Colonic mucosa (tissue), 4 donors: ENCODE data around the gene TOMM40L. TPM values are rescaled to one million over a fixed set of nuclear protein-coding genes. Genes with fewer than 3 reads are reported as not detected.

Experiments used
- DNase-seq: peaks from one replicate; pipeline ENCODE4 v3.0.0-alpha.2; 2020
- H3K27ac ChIP-seq: fragments of 200-600 bp; one replicate; pipeline ENCODE4 v1.8.0; 2021
- H3K27me3 ChIP-seq: fragments of 200-600 bp; one replicate; pipeline ENCODE4 v1.8.0; 2021
- H3K36me3 ChIP-seq: fragments of 200-600 bp; one replicate; pipeline ENCODE4 v1.8.0; 2021
- H3K4me1 ChIP-seq: fragments of 200-600 bp; one replicate; pipeline ENCODE4 v1.8.0; 2021; ENCODE audit warnings: mild to moderate bottlenecking
- H3K4me3 ChIP-seq: fragments of 200-600 bp; one replicate; pipeline ENCODE4 v1.8.0; 2021
- H3K9ac ChIP-seq, 2 donors: one replicate each; pipeline ENCODE4 v1.7.0; 2013; ENCODE audit warnings: control low read depth in 2 of 2, low read depth in 2 of 2, low read length in 2 of 2
- H3K9me3 ChIP-seq: fragments of 200-600 bp; one replicate; pipeline ENCODE4 v1.8.0; 2021
- CTCF ChIP-seq: fragments of 200-600 bp; IDR thresholded peaks from one replicate; pipeline ENCODE4 v1.8.0; 2022; ENCODE audit warnings: antibody characterized with exemption, mild to moderate bottlenecking
- intact Hi-C: fragments of 100-400 bp; cut with DNase I; formaldehyde crosslinking; loops from one replicate; pipeline ENCODE4 v1.14.1; 2022
- total RNA-seq, 2 donors: library from RNA; stranded (reverse); fragmentation: NEBNext Ultra II Directional in 1 of 2; extraction: Animal tissue kit (Norgen Biotek cat#: 25700) in 1 of 2; gene quantifications; one replicate each; pipeline ENCODE4 v1.2.1, GENCODE V29; 2021
- donor health status: healthy.
- donor health status: DM: no; HTN: no; CAD: no.
- donor health status: DM: no; HTN: no; CAD: no.

The TOMM40L gene
- total RNA-seq, 2 donors from 2014 or later: 16.6 to 23.1 TPM

GRCh38 chr1:161200992-161201835, 24.6 kb upstream of the TOMM40L start:
- Histone ChIP-seq H3K9me3 (no peaks in the 10 kb centered on the region), H3K36me3 (no peaks in the 10 kb centered on the region), H3K4me3 (peak overlapping the region; percentile 49), H3K4me1 (no peaks in the 10 kb centered on the region), H3K9ac (peak overlapping the region; percentile 70 to 96), H3K27me3 (no peaks in the 10 kb centered on the region), H3K27ac (peak overlapping the region; percentile 86)
- intact Hi-C loops: no loop called here
- TF ChIP-seq CTCF: no peak
- peak; percentile 45 for DNase-seq

- Histone ChIP-seq H3K36me3 (no peaks in the 10 kb centered on the region), H3K27ac (peak within 1 kb of the TSS; percentile 86), H3K9me3 (no peaks in the 10 kb centered on the region), H3K4me1 (no peaks in the 10 kb centered on the region), H3K4me3 (peak within 1 kb of the TSS; percentile 49), H3K9ac (peak within 1 kb of the TSS; percentile 70 to 96), H3K27me3 (no peaks in the 10 kb centered on the region)
- intact Hi-C loops: no loop called here
- no peak for TF ChIP-seq CTCF
- peak; percentile 98 for DNase-seq
Observed at GRCh38 chr1:161201836-161202712, 23.8 kb upstream of the TOMM40L start, which contains the start of gene NDUFS2. TSS of gene NDUFS2 (plus strand) at chr1:161202367. CDS start at chr1:161202386, 19 bp downstream.

- Histone ChIP-seq H3K9ac (peak overlapping the region in 1 of 2 donors; percentile 51), H3K4me3 (no peak overlapping the region), H3K27ac (peak overlapping the region; percentile 44), H3K36me3 (peaks cover 11% of the 10 kb centered on the region), H3K27me3 (no peaks in the 10 kb centered on the region), H3K4me1 (no peaks in the 10 kb centered on the region), H3K9me3 (no peaks in the 10 kb centered on the region)
- no peak for DNase-seq
- intact Hi-C loops: no loop called here
- TF ChIP-seq CTCF: no peak
Observed at GRCh38 chr1:161206411-161207140, 19.3 kb upstream of the TOMM40L start.

GRCh38 chr1:161207173-161207572, 18.7 kb upstream of the TOMM40L start:
- H3K9ac ChIP-seq: peak overlapping the region in 1 of 2 donors; percentile 51
- no peaks in the 10 kb centered on the region for H3K9me3 ChIP-seq
- intact Hi-C loops: no loop called here
- H3K27me3 ChIP-seq: no peaks in the 10 kb centered on the region
- DNase-seq: no peak
- H3K27ac ChIP-seq: peak overlapping the region; percentile 44
- TF ChIP-seq CTCF: no peak
- H3K4me3 ChIP-seq: no peak overlapping the region
- H3K36me3 ChIP-seq: peaks cover 12% of the 10 kb centered on the region
- no peaks in the 10 kb centered on the region for H3K4me1 ChIP-seq
